Neural progenitor cell (in vitro differentiated cells): ENCODE data around the gene CCDC59.

ENCODE experiments used
- EZH2 ChIP-seq: fragments of 200-600 bp; sonication (generic); IDR thresholded peaks from 2 replicates; pipeline ENCODE4 v1.6.1; 2017; ENCODE audit warnings: antibody characterized with exemption, mild to moderate bottlenecking, moderate library complexity
- EZH2phosphoT487 ChIP-seq: fragments of 200-600 bp; sonication (generic); IDR thresholded peaks from 2 replicates; pipeline ENCODE4 v1.6.1; 2017; ENCODE audit warnings: antibody characterized with exemption
- TF ChIP-seq, protein P1 (sequence below): fragments of 200-600 bp; sonication (generic); IDR thresholded peaks from 2 replicates; pipeline ENCODE4 v1.5.1; 2017; ENCODE audit warnings: antibody characterized with exemption, mild to moderate bottlenecking

DNA sequence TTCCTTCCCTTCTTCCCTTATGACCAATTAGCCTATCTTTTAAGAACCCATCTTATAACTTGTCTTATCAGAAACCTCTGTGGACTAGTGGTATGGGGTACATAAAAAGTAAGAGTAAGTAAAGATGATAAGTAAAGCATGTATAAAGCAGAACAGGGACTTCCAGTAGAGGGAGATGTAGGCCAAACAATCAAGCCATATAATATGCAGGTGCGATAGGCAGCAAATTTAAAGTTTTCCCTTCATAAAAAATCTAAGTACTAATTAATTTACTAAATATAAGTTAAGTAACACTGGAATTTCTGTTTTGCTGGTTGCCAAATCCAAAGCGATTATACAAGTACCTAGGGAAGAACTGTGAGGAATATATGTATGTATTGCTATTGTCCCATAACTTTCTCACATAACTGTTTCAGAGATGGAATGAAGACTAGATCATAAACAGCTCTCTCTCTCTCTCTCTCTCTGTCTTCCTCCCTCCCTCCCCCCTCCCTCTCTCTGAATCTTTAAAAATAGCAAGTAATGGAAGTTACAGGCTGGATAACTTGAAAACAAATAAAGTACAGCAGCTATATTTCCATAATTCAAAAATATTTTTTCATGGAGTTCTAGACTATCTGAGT, 25.9 kb upstream of the CCDC59 start:
- TF ChIP-seq, protein P1, sequence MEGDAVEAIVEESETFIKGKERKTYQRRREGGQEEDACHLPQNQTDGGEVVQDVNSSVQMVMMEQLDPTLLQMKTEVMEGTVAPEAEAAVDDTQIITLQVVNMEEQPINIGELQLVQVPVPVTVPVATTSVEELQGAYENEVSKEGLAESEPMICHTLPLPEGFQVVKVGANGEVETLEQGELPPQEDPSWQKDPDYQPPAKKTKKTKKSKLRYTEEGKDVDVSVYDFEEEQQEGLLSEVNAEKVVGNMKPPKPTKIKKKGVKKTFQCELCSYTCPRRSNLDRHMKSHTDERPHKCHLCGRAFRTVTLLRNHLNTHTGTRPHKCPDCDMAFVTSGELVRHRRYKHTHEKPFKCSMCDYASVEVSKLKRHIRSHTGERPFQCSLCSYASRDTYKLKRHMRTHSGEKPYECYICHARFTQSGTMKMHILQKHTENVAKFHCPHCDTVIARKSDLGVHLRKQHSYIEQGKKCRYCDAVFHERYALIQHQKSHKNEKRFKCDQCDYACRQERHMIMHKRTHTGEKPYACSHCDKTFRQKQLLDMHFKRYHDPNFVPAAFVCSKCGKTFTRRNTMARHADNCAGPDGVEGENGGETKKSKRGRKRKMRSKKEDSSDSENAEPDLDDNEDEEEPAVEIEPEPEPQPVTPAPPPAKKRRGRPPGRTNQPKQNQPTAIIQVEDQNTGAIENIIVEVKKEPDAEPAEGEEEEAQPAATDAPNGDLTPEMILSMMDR: peak; percentile 60
- TF ChIP-seq EZH2phosphoT487 (no peak), EZH2 (no peak)
